A549 (cell line): ENCODE results near the gene RPS6KA3. TPM values are rescaled to one million over a fixed set of nuclear protein-coding genes. Genes with fewer than 3 reads are reported as not detected.

Experiments
- ATAC-seq, 2 experiments: fragments of 200-7000 bp in 1 of 2; fragments of >200 bp in 1 of 2; cut with Nextera tagmentation in 1 of 2; cut with Tn5 transposase in 1 of 2; 3 replicates each; pipeline versions ENCODE4 v1.8.0 to v1.9.1; 2018 to 2020; ENCODE audit warnings: mild to moderate bottlenecking in 1 of 2, moderate library complexity in 1 of 2
- CTCF ChIA-PET: fragments of 300-600 bp; sonication (Branson Sonifier 250); formaldehyde crosslinking; extraction: SDS; loops from one replicate; lab custom pipeline; 2021; ENCODE audit warnings: antibody characterized with exemption, inconsistent platforms; lab: Yijun Ruan, JAX
- POLR2A ChIA-PET: fragments of 350-600 bp; formaldehyde crosslinking; extraction: SDS; loops from one replicate; lab custom pipeline; 2021; ENCODE audit warnings: antibody characterized with exemption, inconsistent platforms; lab: Yijun Ruan, JAX
- DNase-seq, 2 experiments: peaks; one replicate each; pipeline versions ENCODE4 v3.0.0 to v3.0.0-alpha.2; 2011 to 2016; ENCODE audit warnings: low read depth in 1 of 2, low spot score in 1 of 2
- FAIRE-seq: peaks from 2 replicates; lab custom pipeline; 2011; peaks lifted over from hg19 to GRCh38; lab: Jason Lieb, UNC
- H3K27ac ChIP-seq, 2 experiments: fragments of >200 bp; sonication (Bioruptor Twin); formaldehyde crosslinking; 3 replicates each; pipeline ENCODE4 v1.5.1; 2016 to 2017
- H3K4me1 ChIP-seq: fragments of >200 bp; sonication (Bioruptor Twin); formaldehyde crosslinking; 3 replicates; pipeline ENCODE4 v1.6.1; 2016
- H3K4me2 ChIP-seq: fragments of >200 bp; sonication (Bioruptor Twin); formaldehyde crosslinking; 3 replicates; pipeline ENCODE4 v1.6.1; 2016
- H3K4me3 ChIP-seq: fragments of >200 bp; sonication (Bioruptor Twin); formaldehyde crosslinking; 3 replicates; pipeline ENCODE4 v1.5.1; 2016
- H3K9me3 ChIP-seq: fragments of >200 bp; sonication (Bioruptor Twin); formaldehyde crosslinking; 3 replicates; pipeline ENCODE4 v1.6.1; 2016
- BHLHE40 ChIP-seq: IDR thresholded peaks from 2 replicates; pipeline ENCODE4 v1.6.1; 2012; ENCODE audit warnings: low read depth, low read length, inconsistent platforms
- CBX2 ChIP-seq: fragments of 200-600 bp; sonication (generic); IDR thresholded peaks from 2 replicates; pipeline ENCODE4 v1.6.1; 2016; ENCODE audit warnings: low read depth, mild to moderate bottlenecking, borderline replicate concordance
- CBX8 ChIP-seq: fragments of 200-600 bp; sonication (generic); IDR thresholded peaks from 2 replicates; pipeline ENCODE4 v1.6.1; 2016
- CEBPB ChIP-seq, 2 experiments: fragments of >200 bp in 1 of 2; sonication (Bioruptor Twin) in 1 of 2; formaldehyde crosslinking in 1 of 2; IDR thresholded peaks; 2 replicates each; pipeline ENCODE4 v1.6.1; 2012 to 2016
- CHD2 ChIP-seq: fragments of 150-350 bp; IDR thresholded peaks from 2 replicates; pipeline ENCODE4 v1.6.1; 2014; ENCODE audit warnings: low read length; ENCODE audit not compliant: partially characterized antibody
- E2F6 ChIP-seq: IDR thresholded peaks from 2 replicates; pipeline ENCODE4 v1.6.1; 2012; ENCODE audit warnings: low read depth, borderline replicate concordance
- ESRRA ChIP-seq: fragments of 150-350 bp; IDR thresholded peaks from 2 replicates; pipeline ENCODE4 v1.6.1; 2014; ENCODE audit warnings: mild to moderate bottlenecking, low read length, borderline replicate concordance
- FOXS1 ChIP-seq: fragments of 250-450 bp; sonication (Bioruptor Pico); IDR thresholded peaks from 2 replicates; pipeline ENCODE4 v1.5.0; 2020; ENCODE audit warnings: mild to moderate bottlenecking, moderate library complexity
- GATA3 ChIP-seq: IDR thresholded peaks from 2 replicates; pipeline ENCODE4 v1.6.1; 2012; ENCODE audit warnings: borderline replicate concordance
- HOXB13 ChIP-seq: fragments of 250-450 bp; sonication (Bioruptor Pico); IDR thresholded peaks from 2 replicates; pipeline ENCODE4 v1.5.0; 2020; ENCODE audit warnings: low read depth, mild to moderate bottlenecking, moderate library complexity
- HOXB5 ChIP-seq: fragments of 250-450 bp; sonication (Bioruptor Pico); IDR thresholded peaks from 2 replicates; pipeline ENCODE4 v1.5.0; 2020; ENCODE audit warnings: mild to moderate bottlenecking, moderate library complexity
- JUN ChIP-seq, 2 experiments: fragments of >200 bp; sonication (Bioruptor Twin); formaldehyde crosslinking; IDR thresholded peaks; 2 replicates in 1 of 2; 3 replicates in 1 of 2; pipeline ENCODE4 v1.6.1; 2016 to 2017
- KDM1A ChIP-seq: fragments of 200-600 bp; sonication (generic); IDR thresholded peaks from 2 replicates; pipeline ENCODE4 v1.6.1; 2016; ENCODE audit warnings: low read depth, mild to moderate bottlenecking
- KDM5A ChIP-seq: fragments of 200-600 bp; sonication (generic); IDR thresholded peaks from 2 replicates; pipeline ENCODE4 v1.6.1; 2016; ENCODE audit warnings: antibody characterized with exemption, mild to moderate bottlenecking
- MYC ChIP-seq: IDR thresholded peaks from 2 replicates; pipeline ENCODE4 v1.6.1; 2012; ENCODE audit warnings: mild to moderate bottlenecking, inconsistent platforms, low read length, improper control_type of control experiment, borderline replicate concordance
- NPAS2 ChIP-seq: fragments of 250-450 bp; sonication (Bioruptor Pico); IDR thresholded peaks from 2 replicates; pipeline ENCODE4 v1.8.0; 2022; ENCODE audit warnings: mild to moderate bottlenecking, moderate library complexity, borderline replicate concordance
- NR3C1 ChIP-seq: fragments of >200 bp; sonication (Bioruptor Twin); formaldehyde crosslinking; IDR thresholded peaks from 3 replicates; pipeline ENCODE4 v1.6.1; 2017
- PBX3 ChIP-seq: IDR thresholded peaks from 2 replicates; pipeline ENCODE4 v1.6.1; 2012
- POLR2A ChIP-seq: IDR thresholded peaks from 2 replicates; pipeline ENCODE4 v1.6.1; 2012; ENCODE audit warnings: mild to moderate bottlenecking, low read length
- RARB ChIP-seq: fragments of 250-450 bp; sonication (Bioruptor Pico); IDR thresholded peaks from 2 replicates; pipeline ENCODE4 v1.8.0; 2021; ENCODE audit warnings: mild to moderate bottlenecking, moderate library complexity
- RNF2 ChIP-seq: fragments of 200-600 bp; sonication (generic); IDR thresholded peaks from 2 replicates; pipeline ENCODE4 v1.6.1; 2016; ENCODE audit warnings: low read depth, mild to moderate bottlenecking, antibody characterized with exemption, moderate library complexity, borderline replicate concordance
- TFCP2L1 ChIP-seq: fragments of 250-450 bp; sonication (Bioruptor Pico); IDR thresholded peaks from 2 replicates; pipeline ENCODE4 v1.5.0; 2021; ENCODE audit warnings: mild to moderate bottlenecking
- TP53 ChIP-seq: fragments of 250-450 bp; sonication (Bioruptor Pico); IDR thresholded peaks from 2 replicates; pipeline ENCODE4 v1.5.0; 2021; ENCODE audit warnings: mild to moderate bottlenecking, moderate library complexity
- ZC3H11A ChIP-seq: fragments of 450-650 bp; IDR thresholded peaks from 2 replicates; pipeline ENCODE4 v1.6.1; 2014; ENCODE audit warnings: antibody characterized with exemption, mild to moderate bottlenecking
- ZNF302 ChIP-seq: fragments of 250-450 bp; sonication (Bioruptor Pico); IDR thresholded peaks from 2 replicates; pipeline ENCODE4 v1.9.0; 2021; ENCODE audit warnings: inconsistent platforms, mild to moderate bottlenecking, moderate library complexity
- WGBS: methylation state at CpG from one replicate; pipeline ENCODE4 v1.1.6; 2017; ENCODE audit errors: missing lambda C conversion rate; 5-methylcytosine and 5-hydroxymethylcytosine counted together
- polyA plus RNA-seq, 4 experiments: library from polyadenylated mRNA; depleted of rRNA in 3 of 4; stranded (reverse); fragments of >200 nt; fragmentation: RNase III in 1 of 4; extraction: RNeasy Plus Mini Kit Qiagen cat#74134 plus additional on column Dnase treatment in 1 of 4; gene quantifications; 2 replicates in 3 of 4; 3 replicates in 1 of 4; pipeline ENCODE4 v1.2.3, GENCODE V29; 2011 to 2017
- TF ChIP-seq, protein P1 (sequence below): fragments of >200 bp; sonication (Bioruptor Twin); formaldehyde crosslinking; IDR thresholded peaks from 3 replicates; pipeline ENCODE4 v1.6.1; 2016

Gene RPS6KA3
- polyA plus RNA-seq, 2 of the 4 experiments (the other 2 are of a cell fraction), result 41.1 to 117 TPM

DNA sequence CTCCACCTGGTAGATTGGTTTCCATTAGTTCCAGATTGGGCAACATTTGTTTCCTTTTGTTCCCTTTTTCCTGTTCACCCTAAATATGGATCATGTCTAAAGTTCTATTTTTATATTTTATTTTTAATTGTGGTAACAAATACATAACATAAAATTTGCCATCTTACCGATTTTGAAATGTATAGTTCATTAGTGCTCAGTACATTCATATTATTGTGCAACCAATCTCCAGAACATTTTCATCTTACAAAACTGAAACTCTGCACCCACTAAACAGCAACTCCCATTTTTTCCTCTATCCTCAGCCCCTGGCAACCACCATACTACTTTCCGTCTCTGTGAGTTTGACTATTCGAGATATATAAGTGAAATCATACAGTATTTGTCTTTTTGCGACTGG, 14.2 kb upstream of the RPS6KA3 start:
- no peaks in the 10 kb centered on the region for H3K9me3 ChIP-seq
- ChIA-PET POLR2A (no interaction called here), CTCF (no interaction called here)
- no peak for DNase-seq
- 67% methylated on average over 4 of the region's 4 CpGs for WGBS
- no peak for ATAC-seq
- H3K4me3 ChIP-seq, result no peak overlapping the region
- no peaks in the 10 kb centered on the region for H3K4me1 ChIP-seq
- H3K27ac ChIP-seq, result no peak overlapping the region
- TF ChIP-seq CHD2, result no peak
- no peak for TF ChIP-seq KDM1A
- no peak for TF ChIP-seq ZC3H11A
- TF ChIP-seq GATA3, result no peak
- TF ChIP-seq BHLHE40, result no peak
- TF ChIP-seq CBX2, result no peak
- no peak for TF ChIP-seq FOXS1 (CRISPR knock-in tag)
- TF ChIP-seq HOXB13 (CRISPR knock-in tag), result no peak
- no peak for TF ChIP-seq POLR2A
- no peak for TF ChIP-seq HOXB5 (CRISPR knock-in tag)
- TF ChIP-seq KDM5A, result no peak
- TF ChIP-seq MYC, result no peak
- no peak for TF ChIP-seq RNF2
- TF ChIP-seq ZNF302 (CRISPR knock-in tag), result no peak
- TF ChIP-seq TP53 (CRISPR knock-in tag), result no peak
- TF ChIP-seq, all 56 proteins: peak for 0
- H3K4me2 ChIP-seq, result no peak overlapping the region
- FAIRE-seq, result no peak

GRCh38 chrX:20274121-20274520, 7.4 kb upstream of the RPS6KA3 start:
- 81% methylated on average over 1 of the region's 1 CpG for WGBS
- POLR2A ChIA-PET, result no interaction called here
- TF ChIP-seq CEBPB (IDR thresholded peaks at IDR 0.05) (no peak), CBX8 (no peak), TFCP2L1 (CRISPR knock-in tag) (no peak), NPAS2 (no peak), RARB (CRISPR knock-in tag) (no peak), JUN (IDR thresholded peaks at IDR 0.05) (no peak), PBX3 (no peak), NR3C1 (no peak), ESRRA (no peak), FOXS1 (CRISPR knock-in tag) (no peak), E2F6 (no peak)
- TF ChIP-seq, protein P1, sequence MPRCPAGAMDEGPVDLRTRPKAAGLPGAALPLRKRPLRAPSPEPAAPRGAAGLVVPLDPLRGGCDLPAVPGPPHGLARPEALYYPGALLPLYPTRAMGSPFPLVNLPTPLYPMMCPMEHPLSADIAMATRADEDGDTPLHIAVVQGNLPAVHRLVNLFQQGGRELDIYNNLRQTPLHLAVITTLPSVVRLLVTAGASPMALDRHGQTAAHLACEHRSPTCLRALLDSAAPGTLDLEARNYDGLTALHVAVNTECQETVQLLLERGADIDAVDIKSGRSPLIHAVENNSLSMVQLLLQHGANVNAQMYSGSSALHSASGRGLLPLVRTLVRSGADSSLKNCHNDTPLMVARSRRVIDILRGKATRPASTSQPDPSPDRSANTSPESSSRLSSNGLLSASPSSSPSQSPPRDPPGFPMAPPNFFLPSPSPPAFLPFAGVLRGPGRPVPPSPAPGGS, result no peak
- TF ChIP-seq, all 56 proteins: peak for 0
- CTCF ChIA-PET, result no interaction called here
- no peak for DNase-seq
- FAIRE-seq, result no peak
- Histone ChIP-seq H3K4me3 (no peak overlapping the region), H3K4me2 (no peak overlapping the region), H3K27ac (no peak overlapping the region), H3K4me1 (peaks cover 25% of the 10 kb centered on the region), H3K9me3 (no peaks in the 10 kb centered on the region)
- ATAC-seq, result no peak
